H1 (cell line): ENCODE results near the gene ATAT1.

Experiments
- CTCF ChIP-seq, 3 experiments: IDR thresholded peaks; 1 replicate in 2 of 3; 2 replicates in 1 of 3; pipeline versions ENCODE4 v1.5.1 to v1.6.1; 2011; ENCODE audit warnings: low read length in 3 of 3, mild to moderate bottlenecking in 3 of 3, inconsistent platforms in 2 of 3, low read depth in 1 of 3, moderate library complexity in 1 of 3; ENCODE audit not compliant: insufficient read depth in 1 of 3; ENCODE audit errors: control extremely low read depth in 1 of 3
- EP300 ChIP-seq, 2 experiments: IDR thresholded peaks; 1 replicate in 1 of 2; 2 replicates in 1 of 2; pipeline ENCODE4 v1.6.1; 2011 to 2012; ENCODE audit warnings: low read depth in 2 of 2, low read length in 2 of 2, mild to moderate bottlenecking in 2 of 2, borderline replicate concordance in 1 of 2, inconsistent platforms in 1 of 2, moderate library complexity in 1 of 2
- EZH2 ChIP-seq: fragments of 200-600 bp; sonication (generic); IDR thresholded peaks from 2 replicates; pipeline ENCODE4 v1.7.1; 2012; ENCODE audit warnings: low read depth, mild to moderate bottlenecking, moderate library complexity, low read length, inconsistent platforms; ENCODE audit not compliant: severe bottlenecking
- FOSL1 ChIP-seq: IDR thresholded peaks from 2 replicates; pipeline ENCODE4 v1.6.1; 2011; ENCODE audit warnings: mild to moderate bottlenecking, low read depth, low read length, moderate library complexity; ENCODE audit not compliant: insufficient read depth
- GTF2F1 ChIP-seq: IDR thresholded peaks from 2 replicates; pipeline ENCODE4 v1.6.1; 2012; ENCODE audit warnings: low read depth, low read length, improper control_type of control experiment, borderline replicate concordance
- JUN ChIP-seq: IDR thresholded peaks from 2 replicates; pipeline ENCODE4 v1.6.1; 2011; ENCODE audit warnings: low read depth, mild to moderate bottlenecking, improper control_type of control experiment, low read length
- JUND ChIP-seq: IDR thresholded peaks from 2 replicates; pipeline ENCODE4 v1.6.1; 2011; ENCODE audit warnings: mild to moderate bottlenecking, improper control_type of control experiment, low read length
- POLR2A ChIP-seq, 2 experiments: IDR thresholded peaks; 1 replicate in 1 of 2; 2 replicates in 1 of 2; pipeline ENCODE4 v1.6.1; 2011; ENCODE audit warnings: low read depth in 2 of 2, low read length in 2 of 2, mild to moderate bottlenecking in 2 of 2; ENCODE audit errors: control extremely low read depth in 1 of 2
- RAD21 ChIP-seq, 2 experiments: IDR thresholded peaks in 1 of 2; conservative IDR thresholded peaks in 1 of 2; 2 replicates each; pipeline ENCODE4 v1.6.1; 2011; ENCODE audit warnings: low read depth in 2 of 2, low read length in 2 of 2, improper control_type of control experiment in 1 of 2, inconsistent platforms in 1 of 2, mild to moderate bottlenecking in 1 of 2, moderate library complexity in 1 of 2
- SP1 ChIP-seq: IDR thresholded peaks from 2 replicates; pipeline ENCODE4 v1.6.1; 2011; ENCODE audit warnings: low read depth, low read length
- TBP ChIP-seq: IDR thresholded peaks from 2 replicates; pipeline ENCODE4 v1.6.1; 2011; ENCODE audit warnings: low read depth, low read length, improper control_type of control experiment
- TF ChIP-seq, protein P1 (sequence below): IDR thresholded peaks from 2 replicates; pipeline ENCODE4 v1.6.1; 2011; ENCODE audit warnings: low read depth, mild to moderate bottlenecking, low read length; ENCODE audit not compliant: insufficient read depth
- TF ChIP-seq, protein P2 (sequence below): IDR thresholded peaks from 2 replicates; pipeline ENCODE4 v1.6.1; 2012; ENCODE audit warnings: inconsistent platforms
- TF ChIP-seq, protein P3 (sequence below): IDR thresholded peaks from 2 replicates; pipeline ENCODE4 v1.6.1; 2012; ENCODE audit warnings: low read length, inconsistent platforms

DNA sequence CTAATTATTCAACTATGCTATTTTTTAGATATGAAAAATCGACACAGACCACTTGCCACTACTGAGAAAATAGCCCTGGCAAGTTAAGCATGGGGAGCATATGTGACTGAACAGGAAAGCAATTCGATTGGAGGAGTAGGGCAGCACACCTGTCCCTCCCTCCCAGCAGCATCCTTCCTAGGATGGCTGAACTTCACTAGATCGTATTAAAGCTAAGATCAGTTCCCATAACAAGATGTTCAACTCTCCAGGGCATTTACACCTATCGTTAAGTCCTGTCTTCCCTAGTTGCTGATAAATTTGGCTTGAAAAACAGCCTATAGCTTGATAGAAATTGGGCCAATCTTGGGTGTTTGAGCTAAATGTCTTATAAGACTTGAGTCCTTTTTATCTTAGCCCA, 16.6 kb upstream of the ATAT1 start:
- TF ChIP-seq SP1 (no peak), CTCF (IDR thresholded peaks at IDR 0.05; ENCODE audit: control extremely low read depth in 1 of 3, insufficient read depth in 1 of 3, low read depth in 1 of 3, low read length in 3 of 3) (no peak), POLR2A (IDR thresholded peaks at IDR 0.05; ENCODE audit: control extremely low read depth in 1 of 2, low read depth in 2 of 2, low read length in 2 of 2) (no peak), JUND (no peak), RAD21 (IDR thresholded peaks at IDR 0.05 in 1 of 2, conservative IDR thresholded peaks at IDR 0.05 in 1 of 2; ENCODE audit: low read depth in 2 of 2, low read length in 2 of 2) (no peak), TBP (no peak), JUN (no peak), FOSL1 (no peak), EP300 (IDR thresholded peaks at IDR 0.05; ENCODE audit: borderline replicate concordance in 1 of 2, low read depth in 2 of 2, low read length in 2 of 2) (no peak), GTF2F1 (no peak), EZH2 (no peak)
- TF ChIP-seq, protein P1, sequence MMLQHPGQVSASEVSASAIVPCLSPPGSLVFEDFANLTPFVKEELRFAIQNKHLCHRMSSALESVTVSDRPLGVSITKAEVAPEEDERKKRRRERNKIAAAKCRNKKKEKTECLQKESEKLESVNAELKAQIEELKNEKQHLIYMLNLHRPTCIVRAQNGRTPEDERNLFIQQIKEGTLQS, result no peak
- TF ChIP-seq, protein P2, sequence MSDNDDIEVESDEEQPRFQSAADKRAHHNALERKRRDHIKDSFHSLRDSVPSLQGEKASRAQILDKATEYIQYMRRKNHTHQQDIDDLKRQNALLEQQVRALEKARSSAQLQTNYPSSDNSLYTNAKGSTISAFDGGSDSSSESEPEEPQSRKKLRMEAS, result no peak
- TF ChIP-seq, protein P3, sequence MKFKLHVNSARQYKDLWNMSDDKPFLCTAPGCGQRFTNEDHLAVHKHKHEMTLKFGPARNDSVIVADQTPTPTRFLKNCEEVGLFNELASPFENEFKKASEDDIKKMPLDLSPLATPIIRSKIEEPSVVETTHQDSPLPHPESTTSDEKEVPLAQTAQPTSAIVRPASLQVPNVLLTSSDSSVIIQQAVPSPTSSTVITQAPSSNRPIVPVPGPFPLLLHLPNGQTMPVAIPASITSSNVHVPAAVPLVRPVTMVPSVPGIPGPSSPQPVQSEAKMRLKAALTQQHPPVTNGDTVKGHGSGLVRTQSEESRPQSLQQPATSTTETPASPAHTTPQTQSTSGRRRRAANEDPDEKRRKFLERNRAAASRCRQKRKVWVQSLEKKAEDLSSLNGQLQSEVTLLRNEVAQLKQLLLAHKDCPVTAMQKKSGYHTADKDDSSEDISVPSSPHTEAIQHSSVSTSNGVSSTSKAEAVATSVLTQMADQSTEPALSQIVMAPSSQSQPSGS, result no peak
